ENCODE measurements around the gene URAD. TPM values are rescaled to one million over a fixed set of nuclear protein-coding genes. Genes with fewer than 3 reads are reported as not detected.

Gene URAD
- total and polyA plus RNA-seq, 7 donors, result 15.4 to 30.6 (median 20.8) TPM; not detected in 4

GRCh38 chr13:28031896-28032288 is 43.4 kb upstream of the URAD start:
- no peak overlapping the region for H3K27ac ChIP-seq
- H3K27me3 ChIP-seq, result no peaks in the 10 kb centered on the region
- intact Hi-C loops (cut with DNase I), result no loop called here

DNA sequence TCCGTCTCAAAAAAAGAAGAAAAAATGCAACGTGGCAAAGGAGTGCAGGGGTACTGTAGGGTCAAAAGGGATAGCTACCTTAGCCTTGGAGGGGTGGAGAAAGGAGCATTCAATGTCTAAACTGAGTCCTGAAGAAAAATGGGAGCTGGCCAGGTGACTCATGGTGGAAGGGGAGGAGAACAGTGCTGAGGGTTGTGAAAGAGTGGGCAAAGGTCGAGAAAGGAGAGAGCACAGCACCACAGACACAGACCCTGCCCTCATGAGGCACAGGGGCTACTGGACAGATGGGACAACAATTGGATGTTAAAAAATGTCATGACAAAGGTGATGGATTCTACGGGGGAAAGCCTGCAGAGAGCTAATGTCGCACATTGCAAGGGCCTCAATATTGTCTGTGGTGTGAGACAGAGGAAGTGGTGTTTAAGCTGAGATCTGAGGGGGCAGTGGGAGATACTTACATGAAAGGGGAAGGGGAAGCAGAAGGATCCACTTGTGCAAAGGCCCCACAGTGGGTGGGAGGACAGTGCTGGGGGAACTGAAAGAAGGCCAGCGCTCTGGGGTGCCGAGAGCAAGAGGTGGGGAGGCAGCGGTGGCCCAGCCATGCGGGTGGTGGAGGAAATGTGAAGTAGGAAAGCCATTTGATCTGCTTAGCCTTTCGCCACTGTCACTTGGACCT is 42.9 kb upstream of the URAD start:
- 73 to 86% methylated on average over 10 of the region's 10 CpGs for WGBS, 2 donors
- H3K4me1 ChIP-seq, result no peaks in the 10 kb centered on the region
- H3K27me3 ChIP-seq, result no peaks in the 10 kb centered on the region
- H3K36me3 ChIP-seq, result no peaks in the 10 kb centered on the region
- no peak overlapping the region for H3K27ac ChIP-seq
- no peak overlapping the region for H3K4me3 ChIP-seq
- TF ChIP-seq, protein P1, sequence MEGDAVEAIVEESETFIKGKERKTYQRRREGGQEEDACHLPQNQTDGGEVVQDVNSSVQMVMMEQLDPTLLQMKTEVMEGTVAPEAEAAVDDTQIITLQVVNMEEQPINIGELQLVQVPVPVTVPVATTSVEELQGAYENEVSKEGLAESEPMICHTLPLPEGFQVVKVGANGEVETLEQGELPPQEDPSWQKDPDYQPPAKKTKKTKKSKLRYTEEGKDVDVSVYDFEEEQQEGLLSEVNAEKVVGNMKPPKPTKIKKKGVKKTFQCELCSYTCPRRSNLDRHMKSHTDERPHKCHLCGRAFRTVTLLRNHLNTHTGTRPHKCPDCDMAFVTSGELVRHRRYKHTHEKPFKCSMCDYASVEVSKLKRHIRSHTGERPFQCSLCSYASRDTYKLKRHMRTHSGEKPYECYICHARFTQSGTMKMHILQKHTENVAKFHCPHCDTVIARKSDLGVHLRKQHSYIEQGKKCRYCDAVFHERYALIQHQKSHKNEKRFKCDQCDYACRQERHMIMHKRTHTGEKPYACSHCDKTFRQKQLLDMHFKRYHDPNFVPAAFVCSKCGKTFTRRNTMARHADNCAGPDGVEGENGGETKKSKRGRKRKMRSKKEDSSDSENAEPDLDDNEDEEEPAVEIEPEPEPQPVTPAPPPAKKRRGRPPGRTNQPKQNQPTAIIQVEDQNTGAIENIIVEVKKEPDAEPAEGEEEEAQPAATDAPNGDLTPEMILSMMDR (IDR thresholded peaks at IDR 0.05), result no peak
- TF ChIP-seq POLR2A (IDR thresholded peaks at IDR 0.05) (no peak), POLR2AphosphoS5 (IDR thresholded peaks at IDR 0.05) (no peak), EP300 (IDR thresholded peaks at IDR 0.05) (no peak)
- intact Hi-C loops (cut with DNase I), result no loop called here
- peak; percentile 67 for DNase-seq
- no peaks in the 10 kb centered on the region for H3K9me3 ChIP-seq

More at GRCh38 chr13:28031896-28032288, 43.4 kb upstream of the URAD start:
- 79 to 84% methylated on average over 5 of the region's 5 CpGs for WGBS, 2 donors
- TF ChIP-seq, protein P1 (IDR thresholded peaks at IDR 0.05), result no peak
- TF ChIP-seq POLR2A (IDR thresholded peaks at IDR 0.05) (no peak), EP300 (IDR thresholded peaks at IDR 0.05) (no peak), POLR2AphosphoS5 (IDR thresholded peaks at IDR 0.05) (no peak)
- H3K36me3 ChIP-seq, result no peaks in the 10 kb centered on the region
- no peak overlapping the region for H3K4me3 ChIP-seq
- DNase-seq, result no peak
- H3K4me1 ChIP-seq, result no peaks in the 10 kb centered on the region
- no peaks in the 10 kb centered on the region for H3K9me3 ChIP-seq

DNA sequence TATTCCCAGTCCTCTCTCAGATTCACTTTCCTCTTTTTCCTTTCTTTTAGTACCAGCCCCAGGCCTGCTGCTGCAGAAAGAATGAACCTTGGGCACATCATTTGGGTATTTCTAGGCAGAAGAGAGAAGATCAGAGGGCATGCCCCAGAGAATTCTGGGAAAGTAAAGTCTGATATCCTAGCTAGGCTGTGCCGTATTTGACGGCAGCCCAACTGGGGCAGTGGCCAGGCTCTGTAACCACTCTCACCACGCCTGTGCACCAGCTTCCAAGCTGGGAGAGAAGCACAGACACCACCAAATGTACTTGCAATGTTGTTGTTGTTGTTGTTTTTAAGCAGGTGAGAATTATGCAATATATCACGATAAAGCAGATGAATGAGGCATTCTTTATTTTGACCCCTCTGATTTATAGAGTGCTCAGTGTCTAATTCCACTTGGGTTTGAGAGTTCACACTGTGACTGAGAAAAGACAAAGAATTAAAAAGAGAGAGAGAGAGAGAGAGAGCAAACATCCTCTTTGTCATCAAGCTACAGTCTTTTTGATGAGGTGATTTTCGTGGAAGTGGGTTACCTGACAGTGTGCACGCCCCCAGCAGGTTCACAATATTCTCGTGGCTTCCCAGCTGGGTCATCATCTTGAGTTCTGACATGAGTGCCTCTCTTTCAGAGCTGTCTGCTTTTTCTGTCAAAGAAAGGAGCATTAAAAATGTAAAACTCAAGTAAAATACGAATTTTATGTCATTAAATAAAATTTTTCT is 39.3 kb upstream of the URAD start:
- H3K9me3 ChIP-seq, result no peaks in the 10 kb centered on the region
- no peak overlapping the region for H3K27ac ChIP-seq
- no peak for DNase-seq
- no peak overlapping the region for H3K4me3 ChIP-seq
- no peaks in the 10 kb centered on the region for H3K27me3 ChIP-seq
- H3K4me1 ChIP-seq, result no peaks in the 10 kb centered on the region
- 63 to 71% methylated on average over 8 of the region's 8 CpGs for WGBS, 2 donors
- no peaks in the 10 kb centered on the region for H3K36me3 ChIP-seq
- no peak for TF ChIP-seq EP300 (IDR thresholded peaks at IDR 0.05)
- TF ChIP-seq POLR2AphosphoS5 (IDR thresholded peaks at IDR 0.05), result no peak
- TF ChIP-seq, protein P1 (IDR thresholded peaks at IDR 0.05), result no peak
- TF ChIP-seq POLR2A (IDR thresholded peaks at IDR 0.05), result no peak
- intact Hi-C loops (cut with DNase I), result no loop called here

DNA sequence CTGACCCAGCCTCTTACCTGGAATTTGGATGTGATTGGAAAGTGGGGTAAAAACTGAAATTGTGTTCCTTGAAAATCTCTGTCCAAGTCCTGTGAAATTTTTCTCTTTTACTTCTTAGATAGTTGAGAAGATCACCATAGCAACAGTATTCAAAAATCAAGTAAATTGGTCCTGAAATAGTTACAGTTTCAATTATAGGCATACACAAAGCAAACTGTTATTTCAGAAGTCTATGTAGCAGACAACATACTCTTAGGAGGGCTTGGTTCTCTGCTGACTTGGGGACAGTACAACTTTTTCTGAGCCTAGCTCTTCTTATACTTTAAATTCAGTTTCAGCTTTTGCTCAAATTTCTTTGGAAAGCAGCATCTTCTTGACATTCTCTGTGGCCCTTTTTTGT is 38.6 kb upstream of the URAD start:
- Histone ChIP-seq H3K27ac (no peak overlapping the region), H3K9me3 (no peaks in the 10 kb centered on the region), H3K36me3 (no peaks in the 10 kb centered on the region), H3K4me1 (no peaks in the 10 kb centered on the region), H3K27me3 (no peaks in the 10 kb centered on the region), H3K4me3 (no peak overlapping the region)
- TF ChIP-seq, protein P1 (IDR thresholded peaks at IDR 0.05), result no peak
- no peak for TF ChIP-seq POLR2AphosphoS5 (IDR thresholded peaks at IDR 0.05)
- TF ChIP-seq POLR2A (IDR thresholded peaks at IDR 0.05), result no peak
- TF ChIP-seq EP300 (IDR thresholded peaks at IDR 0.05), result no peak
- intact Hi-C loops (cut with DNase I), result no loop called here
- no peak for DNase-seq
